HTR-8/SVneo (cell line): ENCODE results near the gene SERPINB11.
"Not testable (repeated sequence)": the region's sequence is repeated elsewhere in the genome, so short reads cannot be mapped to it uniquely, and the experiment has no call there.

Experiments used
- DNase-seq: peaks from one replicate; pipeline ENCODE4 v3.0.0; 2011; ENCODE audit warnings: low spot score, mixed read lengths; ENCODE audit not compliant: insufficient read length
- FAIRE-seq: peaks from 2 replicates; lab custom pipeline; 2011; peaks lifted over from hg19 to GRCh38; lab: Jason Lieb, UNC

SERPINB11 gene

DNA sequence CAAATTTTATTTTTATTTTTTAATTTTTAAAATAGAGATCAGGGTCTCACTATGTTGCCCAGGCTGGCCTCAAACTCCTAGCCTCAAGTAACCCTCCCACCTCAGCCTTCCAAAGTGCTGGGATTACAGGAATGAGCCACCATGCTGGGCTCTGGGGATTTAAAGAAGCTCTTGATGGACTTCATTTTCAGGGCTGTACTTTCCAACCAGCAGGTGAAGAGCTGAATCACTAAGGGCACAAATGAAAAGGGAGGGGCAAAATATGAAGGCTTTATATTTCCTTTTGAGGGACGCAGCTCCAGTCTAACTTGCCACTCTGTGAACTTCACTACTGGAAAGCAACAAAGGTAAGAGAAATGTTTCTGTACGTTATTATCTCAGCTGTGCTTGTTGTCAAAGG, at the start of gene SERPINB11:
Gene SERPINB11, plus strand, starts transcription at position 301 of the 400 bp plus-strand sequence. CDS start 7,234 bp downstream, outside the sequence.
- DNase-seq (no peak), FAIRE-seq (no peak)

GRCh38 chr18:63658920-63659319, 43.8 kb upstream of the SERPINB11 start:
- FAIRE-seq, DNase-seq: not testable (repeated sequence)

- FAIRE-seq, DNase-seq: not testable (repeated sequence)
These were observed 41.0 kb upstream of the SERPINB11 start, which contains the start of gene SERPINB3 for GRCh38 chr18:63661750-63662149. Gene SERPINB3, minus strand, starts transcription at chr18:63661893. Its CDS starts 677 bp downstream, at chr18:63661216.

DNA sequence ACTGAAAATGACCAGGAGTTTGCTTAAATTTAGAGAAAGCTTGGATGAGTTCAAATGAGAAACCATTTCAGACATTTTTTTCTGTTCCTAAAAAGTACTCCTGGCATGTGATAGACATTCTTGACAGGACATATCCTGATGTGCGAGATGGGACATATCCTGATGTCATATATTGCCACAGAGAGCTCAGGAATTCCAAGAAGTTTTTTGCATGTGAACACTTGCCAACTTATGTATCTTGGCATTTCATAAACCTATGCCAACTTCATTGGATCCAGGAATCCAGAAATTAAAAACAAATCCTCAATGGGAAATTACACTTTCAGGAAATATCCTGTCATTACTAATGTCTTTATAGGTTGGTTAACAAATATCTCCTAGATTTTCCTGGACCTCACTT, 38.2 kb upstream of the SERPINB11 start:
- no peak for DNase-seq
- no peak for FAIRE-seq

GRCh38 chr18:63676526-63677323, 26.0 kb upstream of the SERPINB11 start:
- DNase-seq: no peak
- no peak for FAIRE-seq

GRCh38 chr18:63677500-63678225, 25.1 kb upstream of the SERPINB11 start:
- DNase-seq (no peak), FAIRE-seq (no peak)

GRCh38 chr18:63679820-63680606, 22.7 kb upstream of the SERPINB11 start:
- DNase-seq (no peak), FAIRE-seq (no peak)

DNA sequence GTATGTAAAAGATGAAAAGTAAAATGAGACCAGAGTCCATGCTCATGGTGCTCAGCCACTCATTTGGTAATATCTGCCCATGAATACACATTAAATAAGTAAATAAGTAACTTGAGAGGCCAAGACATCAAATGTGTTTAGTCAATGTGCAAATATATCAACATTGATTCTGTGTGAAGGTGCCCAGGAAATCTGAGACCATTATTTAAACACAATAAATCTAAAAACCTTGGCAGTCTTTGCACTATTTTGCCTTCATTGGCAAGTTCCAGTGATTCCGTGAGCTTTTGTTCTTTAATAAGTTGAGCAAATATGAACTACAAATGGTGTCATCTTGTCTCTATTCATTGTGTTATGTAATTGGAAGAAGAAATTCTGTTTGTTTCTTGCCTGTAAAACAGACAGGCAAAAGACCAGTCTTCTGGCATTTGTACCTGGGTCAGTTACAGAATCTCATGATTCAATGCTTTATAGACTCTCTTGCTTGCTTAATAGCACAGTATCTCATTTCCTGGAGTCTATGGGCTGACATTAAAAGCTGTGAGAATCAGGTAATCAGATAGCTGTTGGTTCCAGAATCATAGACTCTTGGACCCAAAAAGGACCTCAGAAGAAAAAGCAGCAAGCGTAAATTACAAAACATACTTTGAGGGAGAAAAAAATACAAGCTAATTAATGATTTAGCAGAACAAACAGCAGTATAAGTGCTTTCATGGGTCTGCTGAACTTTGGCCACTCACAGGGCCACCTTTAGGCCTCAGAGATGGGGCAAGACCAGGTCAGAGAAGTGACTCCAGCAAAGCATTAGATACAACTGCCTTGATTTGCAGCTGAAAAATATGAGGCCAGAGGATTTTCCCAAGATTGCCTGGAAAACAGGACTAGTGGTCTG, 21.1 kb upstream of the SERPINB11 start:
- DNase-seq: no peak
- FAIRE-seq: no peak

DNA sequence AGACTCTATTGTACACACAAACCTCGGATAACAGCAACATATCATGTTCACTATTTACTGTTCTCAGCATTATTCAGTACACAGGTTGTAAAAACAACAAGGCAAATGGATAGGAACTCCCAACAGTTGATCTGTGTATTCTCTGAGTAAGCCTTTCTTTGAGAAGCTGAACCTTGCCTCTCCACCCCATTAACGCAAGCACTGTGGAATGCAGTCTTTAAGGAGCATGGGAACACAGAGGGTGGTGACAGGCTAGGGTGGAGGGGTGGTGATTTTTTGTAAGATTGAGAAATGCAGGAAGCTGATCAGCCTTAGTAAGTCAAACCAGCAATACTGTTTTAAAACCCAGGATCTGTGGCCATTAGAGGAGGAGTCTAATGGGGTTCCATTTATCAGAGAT, 19.6 kb upstream of the SERPINB11 start:
- FAIRE-seq: no peak
- peak; percentile 25 for DNase-seq

GRCh38 chr18:63683890-63684289, 18.9 kb upstream of the SERPINB11 start:
- DNase-seq: no peak
- no peak for FAIRE-seq

DNA sequence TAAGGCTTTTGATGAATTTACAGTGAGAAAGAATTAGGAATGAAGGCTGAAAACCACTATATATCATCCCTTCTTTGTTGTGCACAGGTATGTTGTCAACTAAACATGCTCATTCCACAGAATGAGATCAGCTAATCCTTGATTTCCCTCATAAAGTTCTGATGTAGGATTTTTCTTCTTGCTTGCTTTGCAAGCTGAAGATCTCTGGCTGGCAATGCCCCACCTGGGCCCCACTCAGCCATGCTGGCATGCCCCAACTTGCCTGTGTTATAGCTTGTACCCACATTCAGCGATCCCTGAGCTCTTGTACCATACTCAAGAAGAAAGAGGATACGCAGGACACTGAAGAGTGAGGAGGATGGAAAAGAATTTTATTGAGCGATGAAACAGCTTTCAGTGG, 18.0 kb upstream of the SERPINB11 start:
- no peak for FAIRE-seq
- no peak for DNase-seq

- no peak for DNase-seq
- no peak for FAIRE-seq
These were observed 15.9 kb upstream of the SERPINB11 start for GRCh38 chr18:63686871-63687270.

GRCh38 chr18:63689064-63689463, 13.7 kb upstream of the SERPINB11 start:
- FAIRE-seq (no peak), DNase-seq (no peak)

GRCh38 chr18:63697097-63697660, 5.6 kb upstream of the SERPINB11 start:
- no peak for FAIRE-seq
- no peak for DNase-seq

- FAIRE-seq (no peak), DNase-seq (no peak)
These were observed 2.3 kb upstream of the SERPINB11 start for GRCh38 chr18:63700501-63700900.

GRCh38 chr18:63701952-63702351, 808 bp upstream of the SERPINB11 start:
- no peak for DNase-seq
- FAIRE-seq: no peak

DNA sequence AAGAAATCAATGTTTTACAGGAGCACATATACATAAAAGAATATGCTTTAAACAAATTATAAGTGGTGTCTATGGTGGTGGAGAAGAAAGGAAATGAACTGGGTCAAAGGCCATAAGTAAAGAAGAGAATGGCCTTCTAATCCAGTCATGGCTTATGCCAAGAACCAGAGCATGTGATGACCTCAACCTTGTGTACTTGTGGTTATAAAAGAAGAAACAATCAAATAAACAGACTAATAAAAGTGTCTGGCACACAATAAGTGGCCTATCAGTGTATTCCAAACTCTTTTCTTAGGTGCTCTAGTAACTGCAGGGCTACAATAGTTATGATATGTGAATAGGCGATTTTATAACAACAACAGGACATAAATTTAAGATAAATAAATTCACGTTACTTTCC, 2.6 kb downstream of the SERPINB11 start:
- no peak for FAIRE-seq

GRCh38 chr18:63707816-63708215, 5.1 kb downstream of the SERPINB11 start:
- FAIRE-seq (no peak), DNase-seq (no peak)

More for the DNA sequence above, 2.6 kb downstream of the SERPINB11 start:
- no peak for DNase-seq

DNA sequence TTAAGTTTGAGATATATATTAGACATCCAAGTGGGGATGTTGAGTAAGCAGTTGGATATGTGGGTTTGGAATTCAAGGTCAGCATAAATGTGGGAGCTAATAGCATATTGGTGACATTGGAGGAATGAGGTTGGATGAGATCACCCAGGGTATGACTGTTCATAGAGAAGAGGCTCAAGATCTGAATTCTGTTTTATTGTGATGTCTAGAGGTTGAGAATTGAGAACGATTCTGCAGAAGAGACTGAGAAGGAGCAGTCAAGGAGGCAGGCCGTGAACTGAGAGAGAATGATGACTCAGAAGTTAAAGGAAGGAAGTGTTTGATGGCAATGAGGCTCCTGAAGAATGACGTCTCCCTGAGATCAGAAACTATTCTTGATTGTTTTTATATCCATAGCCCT, 5.9 kb downstream of the SERPINB11 start:
- FAIRE-seq (no peak), DNase-seq (peak; percentile 7)
